Measurements from ENCODE around the gene DLX4.

- TF ChIP-seq FOXP1 (CRISPR knock-in tag; IDR thresholded peaks at IDR 0.05; ENCODE audit: borderline replicate concordance), result no peak
- TF ChIP-seq CTCF (IDR thresholded peaks at IDR 0.05), result no peak
- TF ChIP-seq, protein P1, sequence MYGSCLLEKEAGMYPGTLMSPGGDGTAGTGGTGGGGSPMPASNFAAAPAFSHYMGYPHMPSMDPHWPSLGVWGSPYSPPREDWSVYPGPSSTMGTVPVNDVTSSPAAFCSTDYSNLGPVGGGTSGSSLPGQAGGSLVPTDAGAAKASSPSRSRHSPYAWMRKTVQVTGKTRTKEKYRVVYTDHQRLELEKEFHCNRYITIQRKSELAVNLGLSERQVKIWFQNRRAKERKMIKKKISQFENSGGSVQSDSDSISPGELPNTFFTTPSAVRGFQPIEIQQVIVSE (CRISPR knock-in tag; IDR thresholded peaks at IDR 0.05; ENCODE audit: borderline replicate concordance), result no peak
- TF ChIP-seq NFATC4 (CRISPR knock-in tag; IDR thresholded peaks at IDR 0.05), result no peak
- no peak for TF ChIP-seq FOXJ3 (CRISPR knock-in tag; IDR thresholded peaks at IDR 0.05; ENCODE audit: borderline replicate concordance)
- TF ChIP-seq, protein P2, sequence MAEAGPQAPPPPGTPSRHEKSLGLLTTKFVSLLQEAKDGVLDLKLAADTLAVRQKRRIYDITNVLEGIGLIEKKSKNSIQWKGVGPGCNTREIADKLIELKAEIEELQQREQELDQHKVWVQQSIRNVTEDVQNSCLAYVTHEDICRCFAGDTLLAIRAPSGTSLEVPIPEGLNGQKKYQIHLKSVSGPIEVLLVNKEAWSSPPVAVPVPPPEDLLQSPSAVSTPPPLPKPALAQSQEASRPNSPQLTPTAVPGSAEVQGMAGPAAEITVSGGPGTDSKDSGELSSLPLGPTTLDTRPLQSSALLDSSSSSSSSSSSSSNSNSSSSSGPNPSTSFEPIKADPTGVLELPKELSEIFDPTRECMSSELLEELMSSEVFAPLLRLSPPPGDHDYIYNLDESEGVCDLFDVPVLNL (CRISPR knock-in tag; IDR thresholded peaks at IDR 0.05; ENCODE audit: borderline replicate concordance, low read depth), result no peak
- no peak for TF ChIP-seq NFE2L1 (CRISPR knock-in tag; IDR thresholded peaks at IDR 0.05)
- TF ChIP-seq, protein P3, sequence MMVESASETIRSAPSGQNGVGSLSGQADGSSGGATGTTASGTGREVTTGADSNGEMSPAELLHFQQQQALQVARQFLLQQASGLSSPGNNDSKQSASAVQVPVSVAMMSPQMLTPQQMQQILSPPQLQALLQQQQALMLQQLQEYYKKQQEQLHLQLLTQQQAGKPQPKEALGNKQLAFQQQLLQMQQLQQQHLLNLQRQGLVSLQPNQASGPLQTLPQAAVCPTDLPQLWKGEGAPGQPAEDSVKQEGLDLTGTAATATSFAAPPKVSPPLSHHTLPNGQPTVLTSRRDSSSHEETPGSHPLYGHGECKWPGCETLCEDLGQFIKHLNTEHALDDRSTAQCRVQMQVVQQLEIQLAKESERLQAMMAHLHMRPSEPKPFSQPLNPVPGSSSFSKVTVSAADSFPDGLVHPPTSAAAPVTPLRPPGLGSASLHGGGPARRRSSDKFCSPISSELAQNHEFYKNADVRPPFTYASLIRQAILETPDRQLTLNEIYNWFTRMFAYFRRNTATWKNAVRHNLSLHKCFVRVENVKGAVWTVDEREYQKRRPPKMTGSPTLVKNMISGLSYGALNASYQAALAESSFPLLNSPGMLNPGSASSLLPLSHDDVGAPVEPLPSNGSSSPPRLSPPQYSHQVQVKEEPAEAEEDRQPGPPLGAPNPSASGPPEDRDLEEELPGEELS (CRISPR knock-in tag; IDR thresholded peaks at IDR 0.05), result no peak
- no peak for TF ChIP-seq SP1 (CRISPR knock-in tag; conservative IDR thresholded peaks at IDR 0.05)
- no peak for TF ChIP-seq KAT7 (CRISPR knock-in tag; IDR thresholded peaks at IDR 0.05; ENCODE audit: borderline replicate concordance)
- TF ChIP-seq USF1 (CRISPR knock-in tag; IDR thresholded peaks at IDR 0.05), result no peak
- TF ChIP-seq ZNF512 (CRISPR knock-in tag; IDR thresholded peaks at IDR 0.05; ENCODE audit: borderline replicate concordance), result no peak
- TF ChIP-seq, protein P4, sequence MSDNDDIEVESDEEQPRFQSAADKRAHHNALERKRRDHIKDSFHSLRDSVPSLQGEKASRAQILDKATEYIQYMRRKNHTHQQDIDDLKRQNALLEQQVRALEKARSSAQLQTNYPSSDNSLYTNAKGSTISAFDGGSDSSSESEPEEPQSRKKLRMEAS (CRISPR knock-in tag; IDR thresholded peaks at IDR 0.05), result no peak
- TF ChIP-seq, protein P5, sequence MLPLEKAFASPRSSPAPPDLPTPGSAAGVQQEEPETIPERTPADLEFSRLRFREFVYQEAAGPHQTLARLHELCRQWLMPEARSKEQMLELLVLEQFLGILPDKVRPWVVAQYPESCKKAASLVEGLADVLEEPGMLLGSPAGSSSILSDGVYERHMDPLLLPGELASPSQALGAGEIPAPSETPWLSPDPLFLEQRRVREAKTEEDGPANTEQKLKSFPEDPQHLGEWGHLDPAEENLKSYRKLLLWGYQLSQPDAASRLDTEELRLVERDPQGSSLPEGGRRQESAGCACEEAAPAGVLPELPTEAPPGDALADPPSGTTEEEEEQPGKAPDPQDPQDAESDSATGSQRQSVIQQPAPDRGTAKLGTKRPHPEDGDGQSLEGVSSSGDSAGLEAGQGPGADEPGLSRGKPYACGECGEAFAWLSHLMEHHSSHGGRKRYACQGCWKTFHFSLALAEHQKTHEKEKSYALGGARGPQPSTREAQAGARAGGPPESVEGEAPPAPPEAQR (CRISPR knock-in tag; IDR thresholded peaks at IDR 0.05), result no peak
Measured at GRCh38 chr17:49932901-49933300, 36.1 kb upstream of the DLX4 start.
